GM18873 (cell line): Measurements from ENCODE around the gene COL10A1.
"Not testable (repeated sequence)": the region's sequence is repeated elsewhere in the genome, so short reads cannot be mapped to it uniquely, and the experiment has no call there.

Source experiments
- ATAC-seq: cut with Tn5 transposase; IDR thresholded peaks from one replicate; pipeline ENCODE4 v1.9.1; 2021; ENCODE audit warnings: mild to moderate bottlenecking, moderate library complexity, moderate number of reproducible peaks; ENCODE audit not compliant: unreplicated experiment, low FRiP score

Gene COL10A1

DNA sequence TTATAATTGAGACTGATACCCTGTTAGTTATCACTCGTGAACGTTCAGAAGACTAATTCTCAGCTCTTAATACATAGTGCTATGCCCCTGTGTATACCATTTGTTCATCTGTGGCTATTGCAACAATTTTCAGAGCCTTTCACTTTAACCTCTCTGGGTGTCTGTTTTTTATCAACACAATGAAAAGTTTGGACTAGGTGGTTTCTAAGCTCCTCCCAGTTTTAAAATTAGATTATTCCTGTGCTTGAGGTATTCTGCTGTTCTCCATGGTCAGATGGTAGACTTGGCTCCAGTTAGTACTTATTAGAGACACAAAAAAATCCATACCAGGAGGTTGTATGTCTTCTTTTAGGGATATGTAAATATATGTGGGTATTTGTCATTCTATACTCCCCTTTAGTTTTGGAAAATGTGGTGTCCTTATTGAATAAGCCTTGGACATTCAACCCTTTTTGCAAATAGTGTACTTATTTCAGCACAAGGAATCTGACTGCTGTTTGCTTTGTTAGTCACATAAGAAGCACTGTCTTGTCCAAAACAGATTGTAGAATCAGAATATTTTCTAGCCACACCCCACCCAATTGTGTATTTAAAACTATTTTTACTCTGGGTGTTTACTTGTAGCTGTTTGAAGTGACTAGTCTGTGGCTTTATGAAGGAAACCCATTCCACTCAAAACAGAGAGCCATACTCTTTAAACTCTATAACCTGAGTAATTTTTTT lies 2.0 kb upstream of the COL10A1 start:
- no peak for ATAC-seq

DNA sequence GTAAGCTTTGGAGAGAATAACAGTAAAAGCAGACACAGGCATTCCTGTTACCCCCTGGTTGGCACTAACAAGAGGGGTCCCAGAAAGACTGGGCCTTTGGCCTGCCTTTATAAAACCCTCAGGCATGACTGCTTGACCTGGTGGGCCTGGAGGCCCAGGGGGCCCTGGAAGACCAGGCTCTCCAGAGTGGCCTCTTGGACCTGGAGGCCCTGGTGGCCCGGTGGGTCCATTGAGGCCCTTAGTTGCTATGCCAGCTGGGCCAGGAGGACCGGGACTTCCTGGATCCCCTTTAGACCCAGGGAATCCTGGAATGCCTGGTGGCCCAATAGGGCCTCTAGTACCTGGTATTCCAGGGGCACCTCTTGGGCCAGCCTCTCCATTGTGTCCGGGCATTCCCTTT lies 5.5 kb downstream of the COL10A1 start:
- ATAC-seq: no peak

DNA sequence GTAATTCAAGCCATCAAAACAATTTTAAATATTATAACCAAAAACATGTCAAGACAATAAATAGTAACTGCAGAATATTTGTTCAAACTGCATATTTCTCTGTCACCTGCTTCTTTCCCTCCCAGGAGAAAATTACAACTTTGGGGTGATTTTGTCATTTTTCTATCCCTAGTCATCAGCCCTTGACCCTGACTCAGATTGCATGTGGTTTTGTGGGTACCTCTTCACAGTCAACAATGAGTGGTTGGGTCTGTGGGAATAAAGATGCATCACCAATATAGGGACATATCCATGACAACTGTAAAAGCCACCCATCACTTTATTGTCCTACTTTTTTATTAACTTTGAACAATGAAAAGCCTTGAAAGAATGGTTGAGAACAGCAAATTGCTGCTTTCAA lies 7.3 kb downstream of the COL10A1 start:
- no peak for ATAC-seq

DNA sequence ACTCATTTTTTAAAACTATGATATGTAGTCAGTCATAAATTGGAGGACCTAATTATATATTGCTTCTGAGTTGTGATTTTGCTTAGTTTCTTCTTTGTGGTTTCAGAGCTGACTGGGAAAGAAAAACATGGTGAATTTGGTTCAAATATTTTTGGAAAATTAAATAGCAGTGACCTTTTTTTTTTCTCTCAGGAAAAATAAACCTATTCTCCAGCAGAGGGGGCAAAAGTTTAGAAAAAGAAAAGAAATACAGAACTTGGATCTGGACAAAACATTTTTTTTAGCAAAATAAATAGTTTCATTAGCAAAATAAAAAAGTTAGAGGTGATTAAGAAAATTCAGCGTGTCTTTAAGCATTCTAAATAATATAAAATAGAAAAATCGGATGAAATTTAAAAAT lies 10.2 kb downstream of the COL10A1 start:
- no peak for ATAC-seq

DNA sequence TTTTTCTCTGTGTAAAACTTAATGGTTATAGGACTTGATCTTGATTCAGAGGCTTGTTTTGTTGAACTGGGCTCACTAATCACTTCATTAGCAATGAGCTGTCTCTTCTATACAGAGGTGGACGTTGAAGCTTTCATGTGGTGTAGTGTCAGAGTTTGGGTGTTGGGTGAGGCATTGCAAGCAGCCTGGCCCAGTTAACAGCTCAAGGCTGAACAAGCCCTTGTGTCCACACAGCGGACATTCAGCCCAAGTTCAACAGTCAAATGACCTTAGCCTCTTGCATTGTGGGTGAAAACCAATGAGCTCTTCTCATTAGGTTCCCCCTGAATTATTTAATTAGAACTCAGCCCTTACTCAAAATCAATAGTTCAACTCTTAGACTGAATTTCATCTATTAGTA lies 12.5 kb downstream of the COL10A1 start:
- no peak for ATAC-seq

DNA sequence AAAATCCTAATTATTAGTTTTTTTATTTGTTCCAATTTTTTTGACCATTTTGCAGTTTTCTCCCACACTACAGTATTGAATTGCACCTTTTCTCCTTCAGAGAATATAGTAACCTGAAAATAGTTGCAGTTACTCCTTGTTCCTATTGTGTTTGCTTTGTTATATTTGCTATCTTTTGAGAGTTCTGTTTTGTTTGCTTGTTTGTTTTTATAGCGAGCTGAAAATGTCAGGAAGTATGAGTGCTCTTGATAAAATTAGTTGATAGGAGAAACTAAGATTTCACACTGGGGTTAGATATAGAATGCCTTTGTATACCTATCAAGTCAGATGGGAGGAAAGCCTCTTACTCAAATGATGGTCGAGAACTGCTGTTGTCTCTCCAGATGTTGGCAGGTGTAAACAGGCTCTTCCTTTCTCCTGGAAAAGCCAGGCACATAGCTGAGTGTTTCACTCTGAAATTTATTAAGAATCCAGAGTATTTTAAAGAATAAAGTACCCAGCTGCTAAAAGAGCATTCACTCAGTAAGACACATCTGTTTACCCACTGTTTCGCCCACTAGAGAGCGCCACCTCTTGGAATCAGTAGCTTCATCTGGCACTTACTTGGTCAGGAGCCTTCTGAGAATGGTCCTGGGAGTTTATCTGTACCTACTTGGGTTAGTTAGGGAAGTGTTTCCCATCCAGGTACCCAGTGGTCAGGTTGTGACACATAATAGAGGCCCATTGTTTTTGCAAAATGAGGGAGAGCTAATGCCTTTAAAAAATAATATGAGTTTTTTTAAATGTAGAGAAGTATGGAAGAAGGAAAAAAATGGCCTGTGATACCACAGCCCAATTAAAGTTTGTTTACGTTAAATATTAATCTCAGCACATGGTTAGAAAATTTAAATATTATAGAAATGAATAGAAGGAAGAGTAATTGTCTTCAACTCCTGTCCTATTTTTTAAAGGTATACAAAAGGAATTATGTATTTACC lies 14.1 kb downstream of the COL10A1 start:
- peak; percentile 79 for ATAC-seq

- no peak for ATAC-seq
Measured at GRCh38 chr6:116108836-116109235, 17.1 kb downstream of the COL10A1 start.

GRCh38 chr6:116106146-116106545 lies 19.8 kb downstream of the COL10A1 start:
- no peak for ATAC-seq

- no peak for ATAC-seq
Measured at GRCh38 chr6:116105247-116105646, 20.7 kb downstream of the COL10A1 start.

GRCh38 chr6:116104636-116105035 lies 21.3 kb downstream of the COL10A1 start:
- ATAC-seq: no peak

DNA sequence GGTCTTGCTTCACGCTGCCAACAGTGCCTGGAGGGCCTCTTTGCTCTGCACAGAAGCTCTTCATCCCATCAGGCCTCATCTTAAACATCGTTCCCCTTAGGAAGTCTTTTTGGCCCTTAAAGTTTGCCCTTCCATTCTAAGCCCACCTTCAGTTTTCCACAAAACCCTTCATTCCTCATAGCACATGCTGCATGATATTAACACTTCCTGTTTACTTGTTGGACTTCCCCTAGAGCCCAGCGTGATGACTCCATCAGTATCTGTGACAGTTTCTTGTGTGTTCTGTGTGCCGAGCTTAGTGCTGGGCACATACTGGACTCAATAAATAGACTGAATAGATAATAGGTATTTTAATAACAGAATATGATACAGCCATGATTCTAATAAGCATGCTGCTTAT lies 23.1 kb downstream of the COL10A1 start:
- no peak for ATAC-seq

GRCh38 chr6:116101790-116102189 lies 24.1 kb downstream of the COL10A1 start:
- ATAC-seq: no peak

- ATAC-seq: no peak
Measured at GRCh38 chr6:116101302-116101718, 24.6 kb downstream of the COL10A1 start.

GRCh38 chr6:116100419-116101301 lies 25.3 kb downstream of the COL10A1 start, which contains the start of gene NT5DC1:
TSS of gene NT5DC1 (plus strand) at chr6:116100853. CDS start at chr6:116100931, 78 bp downstream.
- ATAC-seq: peak; percentile 77

- ATAC-seq: no peak
Measured at GRCh38 chr6:116099036-116099435, 26.9 kb downstream of the COL10A1 start.

- no peak for ATAC-seq
Measured at GRCh38 chr6:116096979-116097816, 28.7 kb downstream of the COL10A1 start.

DNA sequence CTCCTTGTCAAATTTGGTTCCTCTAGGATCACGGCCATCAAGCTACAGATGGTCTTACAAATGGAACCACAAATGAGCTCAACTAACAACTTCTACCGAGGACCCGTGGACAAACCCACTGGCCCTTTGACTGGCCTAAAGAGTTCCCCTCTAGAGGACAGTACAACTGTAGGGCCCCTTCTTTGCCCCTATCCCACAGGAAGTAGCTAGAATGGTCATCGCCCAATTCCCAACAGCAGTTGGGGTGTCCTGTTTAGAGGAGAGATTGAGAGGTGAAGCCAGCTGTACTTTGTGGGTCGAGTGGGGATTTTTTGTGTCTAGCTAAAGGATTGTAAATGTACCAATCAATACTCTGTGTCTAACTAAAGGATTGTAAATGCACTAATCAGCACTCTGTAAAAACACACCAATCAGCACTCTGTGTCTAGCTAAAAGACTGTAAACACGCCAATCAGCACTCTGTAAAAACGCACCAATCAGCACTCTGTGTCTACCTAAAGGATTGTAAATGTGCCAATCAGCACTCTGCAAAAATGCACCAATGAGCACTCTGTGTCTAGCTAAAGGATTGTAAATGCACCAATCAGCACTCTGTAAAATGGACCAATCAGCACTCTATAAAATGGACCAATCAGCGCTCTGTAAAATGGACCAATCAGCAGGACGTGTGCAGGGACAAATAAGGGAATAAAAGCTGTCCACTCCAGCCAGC lies 29.7 kb downstream of the COL10A1 start:
- not testable (repeated sequence) for ATAC-seq

DNA sequence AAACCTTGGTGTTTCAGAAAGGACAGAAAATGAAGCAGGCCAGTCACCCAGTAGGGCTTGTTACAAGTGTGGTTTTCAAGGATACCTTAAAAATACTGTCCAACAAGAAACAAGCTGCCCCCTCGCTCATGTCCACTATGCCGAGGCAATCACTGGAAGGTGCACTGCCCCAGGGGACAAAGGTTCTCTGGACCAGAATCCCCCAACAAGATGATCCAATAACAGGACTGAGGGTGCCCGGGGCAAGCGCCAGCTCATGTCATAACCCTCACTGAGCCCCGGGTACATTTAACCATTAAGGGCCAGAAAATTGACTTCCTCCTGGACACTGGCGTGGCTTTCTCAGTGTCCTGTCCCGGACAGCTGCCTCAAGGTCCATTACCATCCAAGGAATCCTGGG lies 31.9 kb downstream of the COL10A1 start:
- no peak for ATAC-seq

- peak; percentile 64 for ATAC-seq
Measured at GRCh38 chr6:116090251-116090650, 35.7 kb downstream of the COL10A1 start.
